GM13976 (cell line): Measurements from ENCODE around the gene HECTD2.
"Not testable (repeated sequence)": the region's sequence is repeated elsewhere in the genome, so short reads cannot be mapped to it uniquely, and the experiment has no call there.

Experiments used
- DNase-seq: peaks from one replicate; pipeline ENCODE4 v3.0.0; 2012; ENCODE audit warnings: low spot score
- CTCF ChIP-seq: IDR thresholded peaks from 2 replicates; pipeline ENCODE4 v1.5.1; 2012; ENCODE audit warnings: borderline replicate concordance, mild to moderate bottlenecking; ENCODE audit not compliant: insufficient read depth; ENCODE audit errors: extremely low read depth, missing control alignments, control extremely low read depth
- in situ Hi-C: fragments of 300-500 bp; cut with MboI; formaldehyde crosslinking; loops from one replicate; pipeline ENCODE4 v1.12.0; 2022; ENCODE audit warnings: low sequenced_read_pairs, mixed read lengths, inconsistent platforms; ENCODE audit not compliant: unreplicated experiment

The HECTD2 gene

DNA sequence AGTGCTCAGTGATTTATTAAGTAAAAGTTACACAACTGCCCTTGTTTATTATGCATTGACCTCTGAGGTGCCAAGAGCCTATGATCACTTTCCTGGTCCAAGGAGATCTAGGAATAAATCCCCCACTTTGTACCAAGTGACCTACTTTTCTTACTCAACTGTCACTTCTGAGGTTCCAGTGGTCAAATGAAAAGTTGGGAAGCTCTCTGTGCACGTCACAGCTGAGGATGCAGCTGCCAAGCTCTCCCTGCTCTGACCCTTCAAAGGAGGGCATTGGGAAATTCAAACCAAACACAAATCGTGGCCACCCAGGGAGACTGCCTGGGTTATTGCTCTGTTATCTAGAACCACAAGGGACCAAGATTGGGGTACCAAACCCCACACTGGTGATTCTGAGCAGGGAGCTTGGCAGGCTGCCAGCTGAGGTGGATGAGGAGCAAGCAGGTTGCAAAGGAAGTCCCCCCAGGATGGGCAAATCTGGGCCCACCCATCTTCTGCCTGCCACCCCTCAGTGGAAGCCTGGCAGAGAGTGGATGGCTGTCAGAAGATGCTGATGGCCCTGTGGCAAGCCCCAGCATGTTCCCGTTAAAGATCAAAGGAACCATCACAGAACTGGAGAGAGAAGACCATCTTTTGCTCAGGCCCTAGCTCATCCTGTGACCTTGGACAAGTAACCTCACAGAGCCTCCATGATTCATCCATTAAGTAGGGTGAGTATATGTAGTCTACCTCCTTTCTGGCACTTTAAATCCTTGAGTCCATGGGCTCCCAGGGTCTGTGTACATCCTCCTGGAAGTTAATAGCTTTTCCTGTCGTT lies 116.0 kb downstream of the HECTD2 start:
- in situ Hi-C loops = no loop called here
- no peak for DNase-seq
- TF ChIP-seq CTCF = no peak

DNA sequence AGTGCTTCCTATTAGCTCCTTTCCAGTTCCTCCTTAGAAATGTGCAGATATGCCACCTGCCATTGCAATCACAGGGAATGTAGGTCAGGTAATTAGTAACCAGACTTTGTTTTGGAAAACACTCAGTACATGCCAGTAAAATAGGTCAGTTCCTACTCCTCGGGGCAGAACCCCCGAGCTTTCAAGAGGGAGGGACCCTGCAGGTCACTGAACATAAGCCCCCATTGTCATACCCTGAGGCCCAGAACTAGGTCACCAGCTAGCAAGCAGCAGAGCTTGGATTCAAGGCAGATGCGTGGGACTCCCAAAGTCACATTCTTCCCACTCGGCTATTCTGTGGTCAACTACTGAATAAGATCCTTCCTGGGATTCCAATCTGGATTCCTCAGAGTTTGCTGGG lies 117.9 kb downstream of the HECTD2 start:
- TF ChIP-seq CTCF = no peak
- no peak for DNase-seq
- in situ Hi-C loops = no loop called here

DNA sequence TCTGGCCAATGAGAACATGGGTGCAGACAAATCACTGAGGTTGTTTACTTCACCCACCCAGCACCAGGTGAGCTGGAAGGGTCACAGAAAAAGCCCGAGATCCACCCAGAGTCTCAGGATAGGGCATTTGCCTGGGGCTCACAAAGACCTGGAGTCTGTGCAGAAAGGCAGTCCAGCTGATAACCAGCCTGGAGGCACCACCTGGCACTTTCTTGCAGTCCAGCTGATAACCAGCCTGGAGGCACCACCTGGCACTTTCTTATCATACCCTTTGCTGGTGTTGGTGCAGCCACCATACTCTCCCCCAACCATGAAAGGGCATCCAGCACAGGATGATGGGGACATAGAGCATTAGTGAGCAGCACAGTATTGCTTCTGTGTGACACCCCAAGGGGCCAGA lies 118.6 kb downstream of the HECTD2 start:
- in situ Hi-C loops = no loop called here
- no peak for TF ChIP-seq CTCF

GRCh38 chr10:91534789-91535188 lies 124.6 kb downstream of the HECTD2 start:
- DNase-seq, in situ Hi-C loops: not testable (repeated sequence)

More for the DNA sequence above, 118.6 kb downstream of the HECTD2 start:
- DNase-seq = no peak

DNA sequence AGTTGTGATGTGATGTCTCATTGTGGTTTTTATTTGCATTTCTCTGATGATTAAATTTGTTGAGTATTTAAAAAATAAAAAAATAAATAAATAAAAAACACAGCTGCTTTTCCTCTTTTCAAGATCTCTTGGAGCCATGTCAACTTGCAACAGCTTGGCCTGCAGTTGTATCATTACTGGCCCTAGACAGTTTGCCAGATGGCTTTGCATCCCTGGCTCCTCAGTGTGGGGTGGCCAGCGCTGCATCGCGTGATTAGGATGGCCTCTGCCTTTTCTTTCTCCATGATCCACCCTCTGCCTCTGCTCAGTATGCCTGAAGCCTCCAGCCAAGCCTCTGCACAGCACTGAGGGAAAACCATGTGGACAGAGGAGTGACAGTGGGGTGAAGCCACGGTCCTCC lies 126.0 kb downstream of the HECTD2 start:
- no peak for TF ChIP-seq CTCF
- no peak for DNase-seq
- in situ Hi-C loops = no loop called here

- no peak for TF ChIP-seq CTCF
- DNase-seq = no peak
These were observed 126.6 kb downstream of the HECTD2 start for GRCh38 chr10:91536733-91537132.

GRCh38 chr10:91537614-91538383 lies 127.7 kb downstream of the HECTD2 start:
- TF ChIP-seq CTCF = no peak
- in situ Hi-C loops = no loop called here

More at GRCh38 chr10:91536733-91537132, 126.6 kb downstream of the HECTD2 start:
- in situ Hi-C loops = no loop called here

More at GRCh38 chr10:91537614-91538383, 127.7 kb downstream of the HECTD2 start:
- DNase-seq = no peak
